OCI-LY7 (cell line): ENCODE measurements around the gene TMEM200B. TPM values are rescaled to one million over a fixed set of nuclear protein-coding genes. Genes with fewer than 3 reads are reported as not detected.

Experiments
- BruUV-seq: library from RNA; stranded (reverse); fragments of 400-500 nt; replicated peaks from 2 replicates; lab custom pipeline; 2021; lab: Mats Ljungman, UMichigan
- CTCF ChIA-PET: fragments of 300-600 bp; sonication (Branson Sonifier 250); formaldehyde crosslinking; loops from one replicate; lab custom pipeline; 2022; ENCODE audit warnings: antibody characterized with exemption; ENCODE audit not compliant: unreplicated experiment; lab: Charles Lee
- POLR2A ChIA-PET: fragments of 300-600 bp; sonication (Branson Sonifier 250); formaldehyde crosslinking; loops from one replicate; lab custom pipeline; 2022; ENCODE audit warnings: antibody characterized with exemption; lab: Charles Lee
- DNase-seq: peaks from one replicate; pipeline ENCODE4 v3.0.0-alpha.2; 2015; ENCODE audit warnings: low spot score
- H2AFZ ChIP-seq: fragments of 200-600 bp; sonication (generic), shearing (Covaris generic); 2 replicates; pipeline ENCODE4 v1.6.1; 2014; ENCODE audit warnings: mild to moderate bottlenecking, antibody characterized with exemption, low read length, moderate library complexity
- H3K27ac ChIP-seq: fragments of 200-600 bp; sonication (generic); 2 replicates; pipeline ENCODE4 v1.5.1; 2014; ENCODE audit warnings: mixed run types, low read depth, mild to moderate bottlenecking, moderate library complexity, low read length, inconsistent platforms; ENCODE audit not compliant: poor library complexity, severe bottlenecking
- H3K36me3 ChIP-seq: fragments of 200-600 bp; sonication (generic); 2 replicates; pipeline ENCODE4 v1.6.1; 2014; ENCODE audit warnings: mild to moderate bottlenecking, antibody characterized with exemption, low read length, moderate library complexity, mixed read lengths; ENCODE audit not compliant: insufficient read depth
- H3K4me1 ChIP-seq: fragments of 200-600 bp; sonication (generic); 2 replicates; pipeline ENCODE4 v1.5.1; 2014; ENCODE audit warnings: mild to moderate bottlenecking, low read length; ENCODE audit not compliant: insufficient read depth, poor library complexity, severe bottlenecking
- H3K4me2 ChIP-seq: fragments of 200-600 bp; sonication (generic); 2 replicates; pipeline ENCODE4 v1.6.1; 2014; ENCODE audit warnings: mild to moderate bottlenecking, low read length
- H3K4me3 ChIP-seq: fragments of 200-600 bp; sonication (generic); 2 replicates; pipeline ENCODE4 v1.5.1; 2014; ENCODE audit warnings: mild to moderate bottlenecking, low read depth, low read length; ENCODE audit not compliant: poor library complexity, severe bottlenecking
- H3K79me2 ChIP-seq: fragments of 200-600 bp; sonication (generic); 2 replicates; pipeline ENCODE4 v1.6.1; 2016; ENCODE audit warnings: low read depth, mild to moderate bottlenecking, low read length, moderate library complexity, mixed read lengths; ENCODE audit not compliant: insufficient read depth
- H3K9me2 ChIP-seq: fragments of 200-600 bp; sonication (generic); 2 replicates; pipeline ENCODE4 v1.6.1; 2016; ENCODE audit warnings: mild to moderate bottlenecking, low read length, mixed read lengths; ENCODE audit not compliant: insufficient read depth
- H3K9me3 ChIP-seq: fragments of 200-600 bp; sonication (generic); 2 replicates; pipeline ENCODE4 v1.6.1; 2014; ENCODE audit warnings: mild to moderate bottlenecking, mixed run types, low read length, mixed read lengths
- H4K20me1 ChIP-seq: fragments of 200-600 bp; sonication (generic); 2 replicates; pipeline ENCODE4 v1.6.1; 2014; ENCODE audit warnings: mild to moderate bottlenecking, antibody characterized with exemption, low read length, moderate library complexity, mixed read lengths; ENCODE audit not compliant: insufficient read depth
- CTCF ChIP-seq: fragments of 200-600 bp; sonication (generic); conservative IDR thresholded peaks from 2 replicates; pipeline ENCODE4 v1.5.1; 2014; ENCODE audit warnings: mild to moderate bottlenecking, antibody characterized with exemption, low read length, moderate library complexity, mixed read lengths
- EZH2phosphoT487 ChIP-seq: fragments of 200-600 bp; sonication (generic); IDR thresholded peaks from 2 replicates; pipeline ENCODE4 v1.6.1; 2018; ENCODE audit warnings: low read depth, borderline replicate concordance, mild to moderate bottlenecking, mixed run types, antibody characterized with exemption, low read length, moderate library complexity, mixed read lengths
- intact Hi-C: fragments of 100-400 bp; cut with micrococcal nuclease; formaldehyde crosslinking; loops from one replicate; pipeline ENCODE4 v1.10.0; 2022; ENCODE audit not compliant: unreplicated experiment
- total RNA-seq, 2 experiments: library from RNA; depleted of rRNA in 1 of 2; stranded (reverse); fragments of >200 nt in 1 of 2; shearing (Covaris generic) in 1 of 2; gene quantifications; 2 replicates each; pipeline ENCODE4 v1.2.3, GENCODE V29; 2014 to 2022

TMEM200B gene
- total RNA-seq, 2 experiments from 2014 or later: not detected

GRCh38 chr1:29120947-29121485 lies 2.7 kb downstream of the TMEM200B start:
- no peak overlapping the region for H3K4me3 ChIP-seq
- H2AFZ ChIP-seq: no peak overlapping the region
- no TSS peak for BruUV-seq
- H4K20me1 ChIP-seq: no peaks in the 10 kb centered on the region
- H3K4me1 ChIP-seq: no peaks in the 10 kb centered on the region
- CTCF ChIA-PET: no interaction called here
- peak overlapping the region; percentile 38; the same call in 1 of the 2 replicates for H3K4me2 ChIP-seq
- intact Hi-C loops: loop anchor here (1.0 to 2.0 kb wide), 2 partner anchors 82 to 239 kb away; no protein-coding TSS in a partner anchor
- H3K9me3 ChIP-seq: no peaks in the 10 kb centered on the region
- peaks cover 16% of the 10 kb centered on the region; the same call in 1 of the 2 replicates for H3K36me3 ChIP-seq
- H3K9me2 ChIP-seq: no peaks in the 10 kb centered on the region
- H3K27ac ChIP-seq: no peak overlapping the region
- TF ChIP-seq CTCF (peak; percentile 86), EZH2phosphoT487 (no peak)
- POLR2A ChIA-PET: interaction anchor here (0.6 kb wide), 1 partner anchor 151 kb away, joined by 3 read pairs; no protein-coding TSS in a partner anchor
- no peaks in the 10 kb centered on the region for H3K79me2 ChIP-seq
- peak; percentile 76 for DNase-seq

- H3K36me3 ChIP-seq: peaks cover 21% of the 10 kb centered on the region; the same call in 1 of the 2 replicates
- intact Hi-C loops: loop anchor here (2.0 kb wide), 1 partner anchor 82 kb away; no protein-coding TSS in a partner anchor
- TF ChIP-seq CTCF (no peak), EZH2phosphoT487 (no peak)
- H4K20me1 ChIP-seq: no peaks in the 10 kb centered on the region
- no peak overlapping the region for H3K4me3 ChIP-seq
- no peaks in the 10 kb centered on the region for H3K79me2 ChIP-seq
- H3K27ac ChIP-seq: no peak overlapping the region
- no peak overlapping the region for H2AFZ ChIP-seq
- no peaks in the 10 kb centered on the region for H3K4me1 ChIP-seq
- no peaks in the 10 kb centered on the region for H3K9me3 ChIP-seq
- DNase-seq: no peak
- no peak overlapping the region for H3K4me2 ChIP-seq
- BruUV-seq: no TSS peak
- CTCF ChIA-PET: no interaction called here
- no peaks in the 10 kb centered on the region for H3K9me2 ChIP-seq
- POLR2A ChIA-PET: no interaction called here
Observed at GRCh38 chr1:29120367-29120766, 3.3 kb downstream of the TMEM200B start.
